Measurements from ENCODE around the gene FHOD3.

Gene FHOD3

GRCh38 chr18:36504928-36505327 is 207.4 kb downstream of the FHOD3 start:
- DNase-seq (ENCODE audit: insufficient read length, low spot score) (no peak), FAIRE-seq (no peak)
- no peak for TF ChIP-seq CTCF (IDR thresholded peaks at IDR 0.05; ENCODE audit: insufficient read depth, missing control alignments)

- FAIRE-seq (peak; percentile 71), DNase-seq (ENCODE audit: insufficient read length, low spot score) (no peak)
- no peak for TF ChIP-seq CTCF (IDR thresholded peaks at IDR 0.05; ENCODE audit: insufficient read depth, missing control alignments)
These were observed 208.2 kb downstream of the FHOD3 start for GRCh38 chr18:36505665-36506064.

GRCh38 chr18:36509646-36510197 is 212.2 kb downstream of the FHOD3 start:
- no peak for TF ChIP-seq CTCF (IDR thresholded peaks at IDR 0.05; ENCODE audit: insufficient read depth, missing control alignments)
- DNase-seq (ENCODE audit: insufficient read length, low spot score), result no peak
- FAIRE-seq, result peak; percentile 92

DNA sequence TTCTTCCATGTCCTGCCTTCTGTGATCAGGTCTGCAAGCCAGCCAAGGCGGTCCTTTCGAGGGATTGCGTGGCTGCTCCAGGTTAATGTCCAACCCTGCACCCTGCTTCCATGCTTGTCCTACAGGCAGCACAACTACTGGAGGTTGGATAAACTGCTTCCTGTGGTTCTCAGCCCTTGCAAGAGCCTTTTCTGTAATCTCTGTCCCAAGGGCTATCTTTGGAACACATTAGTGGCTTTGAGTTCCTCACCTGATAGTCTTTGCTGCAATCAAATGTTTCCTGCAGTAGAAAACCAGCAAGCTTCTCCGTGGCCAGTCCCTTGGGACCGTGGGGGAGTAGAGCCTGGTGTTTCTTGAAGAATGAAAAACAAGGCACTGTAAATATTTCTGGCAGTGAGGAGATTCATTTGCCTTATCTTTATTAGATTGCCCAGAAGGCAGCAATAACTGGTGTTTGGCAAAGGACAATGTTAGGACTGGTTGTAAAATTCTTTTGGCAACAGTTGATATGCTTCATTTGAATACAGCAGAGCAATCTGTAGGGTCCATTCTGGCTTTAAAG is 214.4 kb downstream of the FHOD3 start:
- DNase-seq (ENCODE audit: insufficient read length, low spot score) (no peak), FAIRE-seq (peak; percentile 63)

DNA sequence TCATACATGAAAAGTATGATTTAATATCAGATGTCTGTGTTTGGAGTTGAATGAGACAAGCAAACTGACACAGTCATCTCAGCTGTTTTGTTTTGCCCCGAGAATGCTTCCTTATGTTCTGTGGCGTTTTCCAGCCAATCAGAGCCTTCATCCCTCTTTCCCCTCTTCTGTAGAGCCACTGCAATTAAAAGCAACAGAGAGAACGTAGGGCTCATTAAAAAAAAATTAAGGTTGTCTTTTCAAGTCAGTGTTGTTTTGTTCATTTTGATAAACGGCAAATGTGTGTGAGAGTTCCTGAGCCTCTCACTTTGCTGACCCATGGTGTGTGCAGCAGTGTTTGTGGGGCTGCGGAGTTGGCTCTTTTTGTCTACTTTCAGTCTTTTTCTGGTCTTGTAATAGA is 216.0 kb downstream of the FHOD3 start:
- FAIRE-seq (no peak), DNase-seq (ENCODE audit: insufficient read length, low spot score) (no peak)
- TF ChIP-seq CTCF (IDR thresholded peaks at IDR 0.05; ENCODE audit: insufficient read depth, missing control alignments), result no peak

More for the DNA sequence above, 214.4 kb downstream of the FHOD3 start:
- TF ChIP-seq CTCF (IDR thresholded peaks at IDR 0.05; ENCODE audit: insufficient read depth, missing control alignments), result no peak

GRCh38 chr18:36514778-36515177 is 217.3 kb downstream of the FHOD3 start:
- TF ChIP-seq CTCF (IDR thresholded peaks at IDR 0.05; ENCODE audit: insufficient read depth, missing control alignments), result no peak
- FAIRE-seq (no peak), DNase-seq (ENCODE audit: insufficient read length, low spot score) (no peak)

DNA sequence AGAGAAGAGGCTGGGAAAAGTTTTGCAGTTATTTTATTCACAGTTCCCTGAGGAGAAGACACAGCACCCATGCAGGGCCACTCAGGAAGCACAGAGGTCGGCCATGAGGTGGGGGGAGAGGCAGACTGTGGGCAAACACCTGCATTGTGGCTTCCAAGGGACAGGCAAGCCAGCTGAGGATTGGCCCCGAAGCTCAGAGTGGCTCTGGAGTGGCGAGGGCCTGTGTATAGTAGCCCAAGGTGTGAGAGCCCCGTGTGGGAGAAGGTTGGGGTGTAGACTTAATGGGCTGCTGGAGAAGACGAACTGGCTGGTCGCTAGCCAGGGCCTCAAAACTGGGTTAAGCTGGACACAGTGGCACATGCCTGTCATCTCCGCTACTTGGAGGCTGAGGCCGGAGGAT is 218.7 kb downstream of the FHOD3 start:
- FAIRE-seq, result no peak
- DNase-seq (ENCODE audit: insufficient read length, low spot score), result no peak
- TF ChIP-seq CTCF (IDR thresholded peaks at IDR 0.05; ENCODE audit: insufficient read depth, missing control alignments), result no peak
